HUDEP-2 (cell line): ENCODE data around the gene ZNF385B.
"Not testable (repeated sequence)": the region's sequence is repeated elsewhere in the genome, so short reads cannot be mapped to it uniquely, and the experiment has no call there.

Experiments used
- DNase-seq, 76 experiments: peaks; one replicate each; lab custom pipeline; 2025; ENCODE audit not compliant: unreplicated experiment in 76 of 76; lab: John Stamatoyannopoulos, UW

The ZNF385B gene

GRCh38 chr2:179524809-179525339, 336.5 kb downstream of the ZNF385B start:
- no peak for DNase-seq

GRCh38 chr2:179521944-179522343, 339.5 kb downstream of the ZNF385B start:
- DNase-seq: no peak

- no peak for DNase-seq
Measured at GRCh38 chr2:179518830-179519229, 342.6 kb downstream of the ZNF385B start.

GRCh38 chr2:179513181-179513580, 348.2 kb downstream of the ZNF385B start:
- DNase-seq: no peak

- DNase-seq: no peak
Measured at GRCh38 chr2:179512281-179513035, 349.0 kb downstream of the ZNF385B start.

GRCh38 chr2:179511105-179511789, 350.2 kb downstream of the ZNF385B start:
- no peak for DNase-seq

GRCh38 chr2:179495315-179495714, 366.1 kb downstream of the ZNF385B start:
- DNase-seq: no peak

- DNase-seq: no peak
Measured at GRCh38 chr2:179488563-179488962, 372.8 kb downstream of the ZNF385B start.

GRCh38 chr2:179487010-179487731, 374.2 kb downstream of the ZNF385B start:
- no peak for DNase-seq

GRCh38 chr2:179483131-179483530, 378.3 kb downstream of the ZNF385B start:
- no peak for DNase-seq

- no peak for DNase-seq
Measured at GRCh38 chr2:179479947-179480346, 381.5 kb downstream of the ZNF385B start.

GRCh38 chr2:179478771-179479170, 382.6 kb downstream of the ZNF385B start:
- DNase-seq: no peak

- DNase-seq: no peak
Measured at GRCh38 chr2:179470992-179471391, 390.4 kb downstream of the ZNF385B start.

GRCh38 chr2:179470089-179470488, 391.3 kb downstream of the ZNF385B start:
- DNase-seq: no peak

GRCh38 chr2:179467960-179468359, 393.5 kb downstream of the ZNF385B start:
- no peak for DNase-seq

GRCh38 chr2:179467111-179467510, 394.3 kb downstream of the ZNF385B start:
- no peak for DNase-seq

GRCh38 chr2:179461420-179461819, 400.0 kb downstream of the ZNF385B start:
- no peak for DNase-seq

GRCh38 chr2:179460181-179460929, 401.1 kb downstream of the ZNF385B start:
- DNase-seq: peak in 6 of 76 experiments; percentile 2 to 16 (median 10)

- not testable (repeated sequence) for DNase-seq
Measured at GRCh38 chr2:179458113-179458512, 403.3 kb downstream of the ZNF385B start.

- no peak for DNase-seq
Measured at GRCh38 chr2:179455824-179456223, 405.6 kb downstream of the ZNF385B start.

- no peak for DNase-seq
Measured at GRCh38 chr2:179455172-179455524, 406.3 kb downstream of the ZNF385B start.
